Measurements from ENCODE around the gene CDKN2D. TPM values are rescaled to one million over a fixed set of nuclear protein-coding genes. Genes with fewer than 3 reads are reported as not detected.
A peak's percentile ranks its signal among the peaks of the same experiment; 100 is the strongest.
"Not testable (repeated sequence)": the region's sequence is repeated elsewhere in the genome, so short reads cannot be mapped to it uniquely, and the experiment has no call there.

Gene CDKN2D
- total RNA-seq, 3 donors from 2014 or later, result 15.3 to 19.8 (median 19.7) TPM

DNA sequence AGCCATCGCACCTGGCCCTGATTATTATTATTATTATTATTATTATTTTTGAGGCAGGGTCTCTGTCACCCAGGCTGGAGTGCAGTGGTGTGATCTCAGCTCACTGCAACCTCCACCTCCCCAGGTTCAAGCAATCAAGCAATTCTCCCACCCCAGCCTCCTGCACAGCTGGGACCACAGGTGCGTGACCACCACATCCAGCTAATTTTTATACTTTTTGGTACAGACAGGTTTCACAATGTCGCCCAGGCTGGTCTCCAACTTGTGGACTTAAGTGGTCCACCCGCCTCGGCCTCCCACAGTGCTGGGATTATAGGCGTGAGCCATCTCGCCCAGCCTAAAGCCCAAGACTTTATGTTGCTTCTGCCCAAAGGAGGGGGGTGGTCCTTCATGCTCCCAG is 24.4 kb upstream of the CDKN2D start:
- H3K4me1 Mint-ChIP-seq (ENCODE audit: low read depth), result peaks cover 15% of the 10 kb centered on the region
- H3K4me3 Mint-ChIP-seq, result no peak overlapping the region
- H3K9me3 Mint-ChIP-seq, result no peaks in the 10 kb centered on the region
- no peaks in the 10 kb centered on the region for H3K36me3 Mint-ChIP-seq (ENCODE audit: insufficient read depth)
- H3K27me3 Mint-ChIP-seq (ENCODE audit: low read depth), result peaks cover 7% of the 10 kb centered on the region
- DNase-seq (no peak), ATAC-seq (no peak)

GRCh38 chr19:10587839-10588150 is 19.0 kb upstream of the CDKN2D start:
- H3K9me3 Mint-ChIP-seq, result peaks cover 6% of the 10 kb centered on the region
- DNase-seq (no peak), ATAC-seq (no peak)
- H3K27me3 Mint-ChIP-seq (ENCODE audit: low read depth), result peaks cover 11% of the 10 kb centered on the region
- no peak overlapping the region for H3K4me3 Mint-ChIP-seq
- peaks cover 3% of the 10 kb centered on the region for H3K36me3 Mint-ChIP-seq (ENCODE audit: insufficient read depth)
- peaks cover 14% of the 10 kb centered on the region for H3K4me1 Mint-ChIP-seq (ENCODE audit: low read depth)

GRCh38 chr19:10587022-10587838 is 18.5 kb upstream of the CDKN2D start, which contains the start of gene AP1M2:
AP1M2 (minus strand) TSS chr19:10587312; CDS start chr19:10587231, 81 bp downstream.
- ATAC-seq (no peak), DNase-seq (no peak)
- peaks cover 14% of the 10 kb centered on the region for H3K4me1 Mint-ChIP-seq (ENCODE audit: low read depth)
- no peak within 1 kb of the TSS for H3K4me3 Mint-ChIP-seq
- peaks cover 6% of the 10 kb centered on the region for H3K9me3 Mint-ChIP-seq
- peaks cover 3% of the 10 kb centered on the region for H3K36me3 Mint-ChIP-seq (ENCODE audit: insufficient read depth)
- H3K27me3 Mint-ChIP-seq (ENCODE audit: low read depth), result peaks cover 11% of the 10 kb centered on the region

- ATAC-seq (no peak), DNase-seq (no peak)
- Mint-ChIP-seq H3K9me3 (peaks cover 6% of the 10 kb centered on the region), H3K4me3 (no peak overlapping the region), H3K27me3 (ENCODE audit: low read depth) (peaks cover 11% of the 10 kb centered on the region), H3K36me3 (ENCODE audit: insufficient read depth) (peaks cover 3% of the 10 kb centered on the region), H3K4me1 (ENCODE audit: low read depth) (peaks cover 15% of the 10 kb centered on the region)
Measured at GRCh38 chr19:10586396-10586795, 17.6 kb upstream of the CDKN2D start.

DNA sequence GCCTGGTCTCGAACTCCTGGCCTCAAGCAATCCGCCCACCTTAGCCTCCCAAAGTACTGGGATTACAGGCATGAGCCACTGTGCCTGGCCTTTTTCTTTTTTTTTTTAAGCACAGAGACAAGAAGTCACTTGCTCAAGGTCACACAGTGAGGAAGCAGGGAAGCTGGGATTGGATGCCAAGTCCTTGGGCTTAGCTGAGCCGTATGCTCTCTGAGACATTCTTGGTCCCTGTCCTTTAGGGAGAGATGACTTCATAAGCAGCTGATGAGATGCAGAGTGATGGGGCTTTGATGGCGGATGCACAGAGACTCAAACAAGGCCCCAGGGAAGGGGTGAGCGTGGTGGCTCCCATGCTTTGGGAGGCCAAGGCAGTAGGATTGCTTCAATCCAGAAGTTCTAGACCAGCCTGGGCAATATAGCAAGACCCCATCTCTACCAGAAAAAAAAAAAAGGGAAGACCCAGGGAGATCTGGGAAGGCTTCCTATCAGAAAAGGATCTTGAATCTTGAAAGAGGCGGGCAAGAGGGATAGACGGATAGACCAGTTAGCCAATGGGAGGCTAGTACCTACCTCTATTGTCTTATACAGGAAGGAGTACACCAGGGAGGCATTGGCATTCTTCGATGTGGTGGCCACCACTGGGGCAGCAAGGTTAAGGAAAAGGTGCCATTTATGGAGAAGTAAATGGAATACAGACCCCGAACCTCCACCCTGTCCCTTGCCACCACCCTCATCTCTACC is 14.4 kb upstream of the CDKN2D start:
- Mint-ChIP-seq H3K36me3 (ENCODE audit: insufficient read depth) (peaks cover 3% of the 10 kb centered on the region), H3K9me3 (peaks cover 6% of the 10 kb centered on the region), H3K4me3 (no peak overlapping the region), H3K4me1 (ENCODE audit: low read depth) (peaks cover 21% of the 10 kb centered on the region), H3K27me3 (ENCODE audit: low read depth) (peaks cover 11% of the 10 kb centered on the region)
- DNase-seq, result no peak
- ATAC-seq, result no peak

- peaks cover 15% of the 10 kb centered on the region for H3K4me1 Mint-ChIP-seq (ENCODE audit: low read depth)
- no peak for DNase-seq
- H3K4me3 Mint-ChIP-seq, result no peak overlapping the region
- no peak for ATAC-seq
- H3K9me3 Mint-ChIP-seq, result no peaks in the 10 kb centered on the region
- no peaks in the 10 kb centered on the region for H3K36me3 Mint-ChIP-seq (ENCODE audit: insufficient read depth)
- H3K27me3 Mint-ChIP-seq (ENCODE audit: low read depth), result peaks cover 4% of the 10 kb centered on the region
Measured at GRCh38 chr19:10582091-10582490, 13.3 kb upstream of the CDKN2D start.

GRCh38 chr19:10580979-10581631 is 12.3 kb upstream of the CDKN2D start:
- ATAC-seq (peak; percentile 92), DNase-seq (peak; percentile 90)
- no peak overlapping the region for H3K4me3 Mint-ChIP-seq
- H3K4me1 Mint-ChIP-seq (ENCODE audit: low read depth), result peaks cover 15% of the 10 kb centered on the region
- no peaks in the 10 kb centered on the region for H3K36me3 Mint-ChIP-seq (ENCODE audit: insufficient read depth)
- no peaks in the 10 kb centered on the region for H3K9me3 Mint-ChIP-seq
- H3K27me3 Mint-ChIP-seq (ENCODE audit: low read depth), result no peaks in the 10 kb centered on the region

GRCh38 chr19:10577951-10578350 is 9.2 kb upstream of the CDKN2D start:
- H3K9me3 Mint-ChIP-seq, result no peaks in the 10 kb centered on the region
- H3K4me1 Mint-ChIP-seq (ENCODE audit: low read depth), result peaks cover 7% of the 10 kb centered on the region
- no peak overlapping the region for H3K4me3 Mint-ChIP-seq
- ATAC-seq (no peak), DNase-seq (no peak)
- H3K36me3 Mint-ChIP-seq (ENCODE audit: insufficient read depth), result no peaks in the 10 kb centered on the region
- H3K27me3 Mint-ChIP-seq (ENCODE audit: low read depth), result no peaks in the 10 kb centered on the region

GRCh38 chr19:10575011-10575716 is 6.4 kb upstream of the CDKN2D start:
- Mint-ChIP-seq H3K36me3 (ENCODE audit: insufficient read depth) (no peaks in the 10 kb centered on the region), H3K4me3 (no peak overlapping the region), H3K9me3 (no peaks in the 10 kb centered on the region), H3K27me3 (ENCODE audit: low read depth) (no peaks in the 10 kb centered on the region), H3K4me1 (ENCODE audit: low read depth) (peaks cover 7% of the 10 kb centered on the region)
- DNase-seq, result no peak
- ATAC-seq, result no peak

DNA sequence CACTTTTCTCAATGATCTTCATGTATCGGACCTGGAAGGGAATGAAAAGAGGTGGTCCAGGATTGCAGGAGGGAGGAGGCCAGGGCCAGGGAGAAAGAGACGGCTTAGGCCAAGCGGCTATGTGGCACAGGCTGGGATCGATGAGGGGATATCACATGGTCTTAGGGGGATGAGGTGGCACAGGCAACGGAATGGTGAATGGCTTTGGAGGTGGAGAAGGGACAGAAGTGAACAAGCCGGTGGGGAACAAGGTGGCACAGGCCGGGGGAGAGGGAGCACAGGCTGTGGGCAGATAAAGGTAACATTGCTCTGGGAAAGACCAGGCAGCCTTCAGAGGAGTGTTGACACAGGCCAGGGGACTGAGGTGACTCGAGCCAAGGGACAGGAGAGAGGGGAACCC is 5.7 kb upstream of the CDKN2D start:
- DNase-seq (no peak), ATAC-seq (no peak)
- Mint-ChIP-seq H3K36me3 (ENCODE audit: insufficient read depth) (no peaks in the 10 kb centered on the region), H3K27me3 (ENCODE audit: low read depth) (no peaks in the 10 kb centered on the region), H3K9me3 (no peaks in the 10 kb centered on the region), H3K4me1 (ENCODE audit: low read depth) (peaks cover 8% of the 10 kb centered on the region), H3K4me3 (no peak overlapping the region)

- ATAC-seq; H3K36me3 Mint-ChIP-seq (ENCODE audit: insufficient read depth); H3K27me3 Mint-ChIP-seq (ENCODE audit: low read depth); H3K4me3 Mint-ChIP-seq; DNase-seq; H3K9me3 Mint-ChIP-seq: not testable (repeated sequence)
- peaks cover 14% of the 10 kb centered on the region for H3K4me1 Mint-ChIP-seq (ENCODE audit: low read depth)
Measured at GRCh38 chr19:10573793-10574192, 5.0 kb upstream of the CDKN2D start.

DNA sequence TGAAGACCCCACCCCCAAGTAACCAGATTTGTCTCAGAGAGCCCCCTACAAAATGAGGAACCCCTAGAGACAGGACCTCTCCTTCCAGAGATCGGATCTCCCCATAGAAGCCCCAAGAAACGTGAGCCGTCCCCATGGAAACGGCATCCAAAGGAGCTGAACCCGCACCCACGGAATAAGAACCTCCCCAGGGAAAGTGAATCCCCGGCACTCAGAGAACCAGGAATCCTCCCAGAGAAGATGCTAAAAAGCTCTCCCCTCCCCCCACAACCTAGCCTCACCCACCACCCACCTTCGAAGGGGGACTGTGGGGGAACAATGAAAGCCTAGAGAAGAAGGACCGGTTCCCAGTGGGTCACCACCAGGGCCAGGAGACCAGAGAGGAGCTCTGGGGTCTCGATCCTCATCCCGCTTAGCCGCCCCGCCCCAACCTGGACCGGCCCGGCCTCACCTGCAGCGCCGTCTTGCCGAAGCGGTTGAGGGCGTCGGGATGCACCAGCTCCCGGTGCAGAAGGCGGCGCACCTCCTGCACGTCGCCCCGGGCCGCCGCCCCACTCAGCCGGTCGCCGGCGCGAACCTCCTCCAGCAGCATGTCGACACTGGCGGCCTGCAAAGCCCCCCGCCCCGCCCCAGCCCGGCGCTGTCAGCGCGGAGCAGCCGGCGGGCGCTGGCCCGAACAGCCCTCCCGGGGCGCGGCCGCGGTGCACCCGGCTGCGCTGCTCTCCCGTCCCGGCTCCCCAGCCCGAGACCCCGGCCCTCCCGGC is 535 bp downstream of the CDKN2D start:
- Mint-ChIP-seq H3K4me3 (peak overlapping the region; percentile 91), H3K27me3 (ENCODE audit: low read depth) (no peaks in the 10 kb centered on the region), H3K4me1 (ENCODE audit: low read depth) (peaks cover 46% of the 10 kb centered on the region), H3K36me3 (ENCODE audit: insufficient read depth) (peaks cover 3% of the 10 kb centered on the region), H3K9me3 (no peaks in the 10 kb centered on the region)
- ATAC-seq (peak; percentile 20 to 23), DNase-seq (peak; percentile 41)

DNA sequence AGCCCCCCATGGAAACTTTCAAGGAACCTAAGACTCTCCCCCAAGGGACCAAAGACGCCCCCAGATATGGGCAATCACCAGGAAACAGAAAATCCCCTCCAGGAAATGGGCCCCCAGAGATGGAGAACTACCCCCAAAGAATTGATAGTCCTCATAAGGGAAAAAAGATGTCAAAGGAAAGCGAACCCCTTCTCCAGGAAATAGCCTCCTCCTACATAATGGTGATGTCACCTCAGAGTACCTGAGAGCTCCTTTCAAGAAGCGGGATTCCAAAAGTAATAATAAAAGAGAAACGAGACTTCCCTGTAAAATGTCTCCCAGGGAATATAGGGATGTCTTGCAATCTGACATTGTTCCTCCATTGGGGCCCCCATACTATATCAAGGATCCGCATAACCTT is 1.1 kb downstream of the CDKN2D start:
- Mint-ChIP-seq H3K4me3 (peak overlapping the region; percentile 91), H3K9me3 (no peaks in the 10 kb centered on the region), H3K4me1 (ENCODE audit: low read depth) (peaks cover 47% of the 10 kb centered on the region), H3K27me3 (ENCODE audit: low read depth) (no peaks in the 10 kb centered on the region), H3K36me3 (ENCODE audit: insufficient read depth) (peaks cover 4% of the 10 kb centered on the region)
- ATAC-seq, result no peak
- DNase-seq, result no peak

Measured in activated T-cell treated with anti-CD3 and anti-CD28 coated beads, Interleukin-2, amount 50 U/mL, for 4 hours (primary cell).